Ectodermal cell (in vitro differentiated cells): ENCODE data around the gene SEMA3F.

Source experiments
- H3K27ac ChIP-seq: 2 replicates; pipeline ENCODE4 v1.7.0; 2013; ENCODE audit warnings: mild to moderate bottlenecking, low read depth, low read length; ENCODE audit not compliant: insufficient read depth, poor library complexity, severe bottlenecking
- H3K27me3 ChIP-seq: 2 replicates; pipeline ENCODE4 v1.7.0; 2013; ENCODE audit warnings: mild to moderate bottlenecking, low read length; ENCODE audit not compliant: insufficient read depth, control insufficient read depth, poor library complexity, severe bottlenecking
- H3K36me3 ChIP-seq: one replicate; pipeline ENCODE4 v1.7.0; 2013; ENCODE audit warnings: low read length; ENCODE audit not compliant: control insufficient read depth, insufficient read depth
- H3K4me1 ChIP-seq: one replicate; pipeline ENCODE4 v1.7.0; 2013; ENCODE audit warnings: low read length; ENCODE audit not compliant: control insufficient read depth, insufficient read depth
- H3K4me3 ChIP-seq: 2 replicates; pipeline ENCODE4 v1.7.0; 2013; ENCODE audit warnings: low read depth, low read length, control low read depth; ENCODE audit not compliant: insufficient read depth
- H3K9me3 ChIP-seq: 2 replicates; pipeline ENCODE4 v1.7.0; 2013; ENCODE audit warnings: mild to moderate bottlenecking, low read length, moderate library complexity; ENCODE audit not compliant: control insufficient read depth
- WGBS, 2 experiments: methylation state at CpG; one replicate each; pipeline ENCODE4 v1.1.7; 2013; ENCODE audit warnings: missing lambda C conversion rate in 2 of 2; 5-methylcytosine and 5-hydroxymethylcytosine counted together

Gene SEMA3F

GRCh38 chr3:50192689-50193141 lies 37.6 kb downstream of the SEMA3F start:
- H3K27ac ChIP-seq: no peak overlapping the region
- H3K4me1 ChIP-seq: peaks cover 12% of the 10 kb centered on the region
- no peaks in the 10 kb centered on the region for H3K9me3 ChIP-seq
- H3K27me3 ChIP-seq: peaks cover 8% of the 10 kb centered on the region
- H3K4me3 ChIP-seq: no peak overlapping the region
- 51 to 52% methylated on average over 21 of the region's 21 CpGs for WGBS, 2 experiments
- no peaks in the 10 kb centered on the region for H3K36me3 ChIP-seq

- Histone ChIP-seq H3K9me3 (no peaks in the 10 kb centered on the region), H3K36me3 (no peaks in the 10 kb centered on the region), H3K4me1 (peaks cover 12% of the 10 kb centered on the region), H3K4me3 (no peak overlapping the region), H3K27ac (no peak overlapping the region), H3K27me3 (peaks cover 8% of the 10 kb centered on the region)
- 94 to 95% methylated on average over 36 of the region's 36 CpGs for WGBS, 2 experiments
Observed at GRCh38 chr3:50193286-50193685, 38.2 kb downstream of the SEMA3F start.

DNA sequence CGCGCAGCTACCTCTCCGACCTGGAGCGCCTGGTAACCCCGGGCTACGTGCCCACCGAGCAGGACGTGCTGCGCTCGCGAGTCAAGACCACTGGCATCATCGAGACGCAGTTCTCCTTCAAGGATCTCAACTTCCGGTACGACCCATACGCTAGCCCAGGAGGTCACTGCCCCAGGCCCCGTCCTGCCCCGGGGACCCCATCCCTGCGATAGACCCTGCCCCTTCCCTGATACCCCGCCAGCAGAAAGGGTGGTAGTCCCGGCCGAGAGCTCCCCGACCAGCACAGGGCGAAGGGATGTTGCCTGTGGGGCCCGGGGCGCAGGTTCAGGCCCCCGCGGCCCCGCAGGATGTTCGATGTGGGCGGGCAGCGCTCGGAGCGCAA lies 38.6 kb downstream of the SEMA3F start:
- no peaks in the 10 kb centered on the region for H3K9me3 ChIP-seq
- H3K4me3 ChIP-seq: no peak overlapping the region
- WGBS, 2 experiments: 95% methylated on average over 34 of the region's 34 CpGs
- H3K27ac ChIP-seq: no peak overlapping the region
- peaks cover 11% of the 10 kb centered on the region for H3K4me1 ChIP-seq
- H3K27me3 ChIP-seq: peaks cover 8% of the 10 kb centered on the region
- H3K36me3 ChIP-seq: no peaks in the 10 kb centered on the region

DNA sequence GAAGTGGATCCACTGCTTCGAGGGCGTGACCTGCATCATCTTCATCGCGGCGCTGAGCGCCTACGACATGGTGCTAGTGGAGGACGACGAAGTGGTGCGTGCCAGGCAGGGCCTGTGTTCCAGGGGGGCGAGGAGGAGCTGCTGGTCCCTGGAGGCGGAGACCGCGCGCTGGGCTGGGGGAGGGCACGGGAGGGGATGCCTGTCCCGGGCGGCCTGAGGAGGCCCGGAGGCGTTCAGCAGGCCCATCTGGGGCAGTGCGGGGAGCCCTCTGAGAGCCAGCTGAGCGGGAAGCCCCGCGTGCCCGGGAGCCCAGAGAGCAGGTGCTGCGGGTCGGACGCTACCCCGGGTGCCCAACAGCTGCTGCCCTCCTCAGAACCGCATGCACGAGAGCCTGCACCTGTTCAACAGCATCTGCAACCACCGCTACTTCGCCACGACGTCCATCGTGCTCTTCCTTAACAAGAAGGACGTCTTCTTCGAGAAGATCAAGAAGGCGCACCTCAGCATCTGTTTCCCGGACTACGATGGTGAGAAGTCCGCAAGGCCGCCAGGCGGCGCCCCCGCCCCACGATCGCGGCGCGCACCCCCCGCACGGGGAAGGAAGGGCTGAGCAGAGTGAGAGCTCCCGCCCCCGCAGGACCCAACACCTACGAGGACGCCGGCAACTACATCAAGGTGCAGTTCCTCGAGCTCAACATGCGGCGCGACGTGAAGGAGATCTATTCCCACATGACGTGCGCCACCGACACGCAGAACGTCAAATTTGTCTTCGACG lies 39.2 kb downstream of the SEMA3F start:
- H3K4me3 ChIP-seq: no peak overlapping the region

GRCh38 chr3:50194903-50195500 lies 39.9 kb downstream of the SEMA3F start:
- 79 to 85% methylated on average over 14 of the region's 14 CpGs for WGBS, 2 experiments
- Histone ChIP-seq H3K27ac (no peak overlapping the region), H3K36me3 (no peaks in the 10 kb centered on the region), H3K4me3 (no peak overlapping the region), H3K4me1 (peaks cover 7% of the 10 kb centered on the region), H3K9me3 (no peaks in the 10 kb centered on the region), H3K27me3 (peaks cover 8% of the 10 kb centered on the region)

More for the DNA sequence above, 39.2 kb downstream of the SEMA3F start:
- 51 to 52% methylated on average over 70 of the region's 70 CpGs for WGBS, 2 experiments
- H3K36me3 ChIP-seq: no peaks in the 10 kb centered on the region
- H3K4me1 ChIP-seq: peaks cover 7% of the 10 kb centered on the region
- H3K27ac ChIP-seq: no peak overlapping the region
- H3K9me3 ChIP-seq: no peaks in the 10 kb centered on the region
- H3K27me3 ChIP-seq: peaks cover 8% of the 10 kb centered on the region

DNA sequence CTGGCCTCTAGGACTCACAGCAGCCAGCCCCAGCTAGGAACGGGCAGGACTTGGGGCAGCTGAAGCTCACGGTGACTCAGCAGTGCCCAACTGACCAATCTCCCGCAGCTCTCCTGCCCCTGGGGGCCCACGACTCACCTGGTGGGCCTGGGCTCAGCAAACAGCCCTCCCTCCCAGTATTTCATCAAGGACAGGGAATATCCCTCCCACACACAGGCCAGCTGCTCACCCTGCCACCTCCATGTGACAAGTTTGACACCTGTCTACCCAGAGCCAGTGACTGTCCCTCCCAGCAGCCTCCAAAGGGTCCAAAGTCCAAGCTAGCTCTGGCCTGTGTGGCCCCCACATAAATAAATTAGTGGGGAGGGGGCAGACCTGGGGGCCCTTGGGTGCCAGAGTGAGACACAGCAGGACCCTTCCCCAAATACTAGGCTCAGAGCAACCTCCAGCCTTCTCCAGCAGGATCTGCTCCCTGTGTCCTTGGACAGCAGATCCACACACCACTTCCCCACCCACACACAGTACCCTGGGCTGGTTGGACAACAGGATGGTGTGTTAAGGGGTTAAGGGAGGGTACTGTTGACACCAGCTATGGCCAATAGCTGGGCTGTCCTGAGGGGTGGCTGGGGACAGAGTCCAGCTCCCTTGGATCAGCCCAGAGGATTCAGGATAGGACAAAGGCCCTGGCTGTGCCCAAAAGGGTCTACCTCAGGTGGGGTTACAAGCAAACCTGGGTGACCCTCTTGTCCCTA lies 40.6 kb downstream of the SEMA3F start:
- Histone ChIP-seq H3K27ac (no peak overlapping the region), H3K9me3 (no peaks in the 10 kb centered on the region), H3K4me3 (no peak overlapping the region), H3K4me1 (peaks cover 7% of the 10 kb centered on the region), H3K36me3 (no peaks in the 10 kb centered on the region), H3K27me3 (peaks cover 8% of the 10 kb centered on the region)
- 72 to 75% methylated on average over 4 of the region's 4 CpGs for WGBS, 2 experiments

- peaks cover 8% of the 10 kb centered on the region for H3K27me3 ChIP-seq
- no peaks in the 10 kb centered on the region for H3K36me3 ChIP-seq
- H3K4me1 ChIP-seq: peaks cover 1% of the 10 kb centered on the region
- no peaks in the 10 kb centered on the region for H3K9me3 ChIP-seq
- H3K4me3 ChIP-seq: no peak overlapping the region
- 90 to 92% methylated on average over 6 of the region's 6 CpGs for WGBS, 2 experiments
- no peak overlapping the region for H3K27ac ChIP-seq
Observed at GRCh38 chr3:50196253-50196801, 41.2 kb downstream of the SEMA3F start.

DNA sequence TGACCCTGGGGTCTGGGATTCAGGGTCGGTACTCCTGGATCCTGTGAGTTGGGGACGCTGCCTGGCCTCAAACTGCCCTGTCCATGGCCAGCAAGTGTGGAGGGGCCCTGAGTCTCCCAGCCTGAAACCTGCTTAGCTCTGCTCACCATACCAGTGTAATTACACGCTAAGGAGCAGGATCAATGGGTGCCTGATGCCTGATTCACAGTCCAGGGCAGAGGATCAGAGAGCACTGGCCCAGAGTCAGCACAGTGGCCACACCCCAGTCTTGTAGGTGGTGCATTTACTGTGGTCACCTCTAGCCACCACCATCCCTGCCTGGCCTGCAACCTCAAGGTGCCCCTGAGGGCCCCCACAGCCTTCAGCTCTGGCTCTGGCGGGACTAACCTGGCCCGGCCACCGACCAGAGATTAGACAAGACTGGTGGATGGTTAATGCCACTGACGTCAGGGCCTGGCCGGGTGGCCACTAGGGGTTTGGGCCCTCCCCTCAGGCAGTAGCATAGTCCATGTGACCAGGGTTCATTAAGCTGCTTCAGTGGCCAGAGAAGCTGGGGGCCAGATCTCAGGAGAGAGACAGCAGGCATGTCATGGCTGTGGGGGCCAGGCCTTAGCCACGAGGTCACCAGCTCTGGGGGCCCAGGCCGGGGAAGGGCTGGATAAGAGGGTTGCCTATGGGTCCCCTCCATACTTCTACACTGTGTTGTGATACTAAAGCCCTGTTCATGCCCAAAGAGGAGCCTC lies 46.6 kb downstream of the SEMA3F start:
- Histone ChIP-seq H3K27ac (no peak overlapping the region), H3K9me3 (no peaks in the 10 kb centered on the region), H3K36me3 (no peaks in the 10 kb centered on the region), H3K27me3 (peaks cover 23% of the 10 kb centered on the region), H3K4me1 (peaks cover 31% of the 10 kb centered on the region), H3K4me3 (no peak overlapping the region)
- 85 to 86% methylated on average over 10 of the region's 10 CpGs for WGBS, 2 experiments

- Histone ChIP-seq H3K9me3 (no peaks in the 10 kb centered on the region), H3K27me3 (peaks cover 30% of the 10 kb centered on the region), H3K27ac (no peak overlapping the region), H3K4me1 (peaks cover 31% of the 10 kb centered on the region), H3K4me3 (no peak overlapping the region), H3K36me3 (no peaks in the 10 kb centered on the region)
- 89 to 90% methylated on average over 16 of the region's 16 CpGs for WGBS, 2 experiments
Observed at GRCh38 chr3:50202353-50203112, 47.4 kb downstream of the SEMA3F start.
